OCI-M2 (cell line): ENCODE results near the gene KBTBD12.

ENCODE experiments used
- DNase-seq: peaks from one replicate; lab custom pipeline; 2025; ENCODE audit not compliant: unreplicated experiment; lab: John Stamatoyannopoulos, UW

Gene KBTBD12

DNA sequence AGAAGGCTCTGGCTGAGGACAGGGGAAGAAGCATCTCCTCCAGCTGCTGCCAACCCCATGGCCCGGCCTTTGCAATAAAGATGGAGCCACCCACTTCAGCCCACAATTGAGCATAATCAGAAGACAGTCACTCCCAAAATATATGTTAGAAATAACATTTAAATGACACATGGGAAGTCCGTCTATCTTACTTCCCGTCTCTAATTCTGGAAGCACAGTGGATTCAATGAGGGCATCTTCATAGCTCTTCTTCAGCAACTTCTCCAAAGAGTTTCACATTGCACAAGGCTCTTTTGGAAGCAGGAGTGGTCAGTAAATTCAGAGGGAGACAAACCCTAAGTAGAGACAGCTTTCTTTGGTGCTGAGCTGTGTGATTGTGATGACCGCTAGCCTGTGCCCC lies 70.2 kb downstream of the KBTBD12 start:
- no peak for DNase-seq

DNA sequence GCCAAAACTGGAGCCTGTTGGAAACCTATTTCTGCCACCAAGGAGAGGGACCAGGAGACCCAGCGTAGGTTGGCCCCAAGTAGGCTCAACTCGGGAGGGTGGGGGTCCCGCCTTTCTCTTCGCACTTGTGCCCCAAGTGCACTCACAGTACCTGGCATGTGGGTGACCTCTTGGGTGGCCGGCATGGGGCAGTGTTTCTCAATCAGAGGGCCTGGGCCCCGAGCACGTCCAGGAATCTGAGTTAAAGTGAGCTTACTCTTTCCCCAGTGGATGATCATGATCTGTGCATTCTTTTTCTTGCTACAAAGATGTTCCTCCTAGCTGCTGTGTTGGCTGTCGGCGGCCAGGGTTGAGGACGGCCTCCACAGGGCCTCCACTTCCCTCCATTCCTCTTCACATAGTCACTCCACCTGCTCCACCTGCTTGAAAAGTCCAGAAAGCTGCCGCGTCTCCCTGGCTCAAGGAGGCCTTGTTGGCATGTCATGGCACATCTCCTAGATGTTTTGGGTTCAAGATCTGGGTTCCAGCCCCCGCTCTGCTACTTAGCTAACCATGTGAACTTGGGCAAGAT lies 70.7 kb downstream of the KBTBD12 start:
- DNase-seq = no peak

DNA sequence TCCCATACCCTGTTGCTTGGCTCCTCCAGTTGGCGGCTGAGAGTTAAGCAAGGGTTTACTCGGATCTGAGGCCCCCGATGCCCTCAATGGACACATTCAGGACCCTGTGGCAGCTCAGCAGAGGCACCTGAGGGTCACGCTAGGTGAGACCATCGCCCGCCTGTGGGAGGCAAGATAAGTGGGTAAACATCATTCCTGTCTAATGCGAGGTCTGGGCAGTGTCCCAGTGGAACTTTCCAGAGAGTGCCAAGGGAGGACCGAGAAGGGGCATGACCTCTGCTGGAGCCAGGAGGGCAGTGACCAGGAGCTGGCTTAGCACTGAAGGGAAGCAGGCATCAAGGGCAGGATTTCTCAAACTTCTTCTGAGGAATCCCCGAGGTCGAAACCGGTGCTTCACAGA lies 71.8 kb downstream of the KBTBD12 start:
- no peak for DNase-seq

DNA sequence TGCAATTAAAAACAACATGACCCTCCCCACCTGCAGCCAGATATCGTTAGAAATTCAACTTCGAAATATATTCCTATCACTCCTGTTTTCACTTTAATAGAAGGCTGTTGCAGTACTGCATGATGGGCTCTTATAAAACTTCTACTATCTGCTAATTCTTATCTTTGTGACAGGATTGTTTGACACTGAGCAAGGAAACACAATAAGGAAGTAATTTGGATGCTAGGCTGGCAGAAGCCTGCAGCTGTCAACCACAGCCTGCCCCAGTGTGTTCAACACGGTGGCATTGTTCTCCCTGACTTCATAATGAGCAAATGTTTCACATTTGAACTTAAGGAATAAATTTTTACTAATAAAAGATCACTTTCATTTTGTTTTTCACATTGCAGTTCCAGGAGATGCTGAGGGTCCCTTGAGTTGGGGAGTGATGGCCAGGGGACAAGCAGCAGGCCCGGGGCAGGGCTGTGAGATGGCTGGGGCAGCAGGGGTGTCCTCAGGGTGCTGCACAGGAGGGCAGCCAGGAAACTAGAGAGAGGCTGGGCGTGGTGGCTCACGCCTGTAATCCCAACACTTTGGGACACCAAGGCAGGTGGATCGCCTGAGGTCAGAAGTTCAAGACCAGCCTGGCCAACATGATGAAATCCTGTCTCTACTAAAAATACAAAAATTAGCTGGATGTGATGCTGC lies 72.4 kb downstream of the KBTBD12 start:
- no peak for DNase-seq

DNA sequence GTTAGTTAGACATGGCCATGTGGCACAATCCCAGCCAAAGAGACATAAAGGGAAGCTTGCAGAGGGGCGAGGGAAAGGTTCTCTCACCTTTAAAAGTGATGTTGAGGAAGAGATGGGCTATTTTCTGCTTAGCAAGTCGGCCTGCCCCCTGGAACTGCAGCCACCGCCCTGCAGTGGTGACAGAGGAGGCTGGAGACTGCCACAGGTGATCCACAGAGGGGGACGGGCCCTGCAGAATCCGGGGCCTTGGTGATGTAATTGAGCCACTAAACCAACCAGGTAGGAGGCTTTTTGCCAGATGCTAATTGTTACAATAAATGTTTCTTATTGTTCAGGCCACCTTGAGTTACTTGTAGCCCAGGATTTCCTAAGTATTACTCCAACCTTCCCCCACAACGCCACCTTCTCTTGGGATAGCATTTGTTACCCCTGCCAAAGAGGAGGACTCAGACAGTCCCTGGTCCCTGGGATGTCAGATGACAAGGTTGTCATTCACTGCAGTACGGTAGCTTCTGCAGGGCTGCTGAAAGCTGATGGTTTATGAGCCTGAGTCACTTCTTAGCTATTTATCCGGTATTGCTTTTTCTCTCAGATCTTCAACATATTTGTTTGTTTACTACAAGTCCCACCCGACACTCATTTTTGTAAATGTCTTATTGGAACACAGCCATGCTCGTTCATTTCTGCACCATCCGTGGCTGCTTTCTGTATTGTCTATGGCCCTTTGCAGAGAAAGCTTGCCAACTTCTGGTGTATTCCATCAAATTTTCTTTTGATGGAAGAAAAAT lies 73.9 kb downstream of the KBTBD12 start:
- DNase-seq = no peak

DNA sequence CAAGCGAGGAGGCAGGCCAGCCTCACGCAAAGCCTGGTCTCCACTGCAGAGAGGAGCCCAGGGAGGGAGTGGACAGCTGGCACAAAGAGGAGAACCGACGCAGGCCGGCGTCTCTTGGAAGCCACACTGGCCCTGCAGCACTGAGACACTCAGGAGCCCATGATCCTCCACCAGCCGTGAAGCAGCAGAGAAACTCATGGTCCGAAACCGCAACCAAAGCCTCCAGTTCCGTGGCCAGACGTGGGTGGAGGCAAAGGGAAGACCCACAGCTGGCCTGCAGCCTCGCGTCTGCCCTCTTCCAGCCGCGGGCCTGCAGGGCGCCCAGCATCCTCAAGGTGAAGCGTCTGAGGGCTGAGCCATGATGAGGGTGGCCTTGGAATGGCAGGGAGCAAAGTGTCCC lies 75.0 kb downstream of the KBTBD12 start:
- DNase-seq = no peak

DNA sequence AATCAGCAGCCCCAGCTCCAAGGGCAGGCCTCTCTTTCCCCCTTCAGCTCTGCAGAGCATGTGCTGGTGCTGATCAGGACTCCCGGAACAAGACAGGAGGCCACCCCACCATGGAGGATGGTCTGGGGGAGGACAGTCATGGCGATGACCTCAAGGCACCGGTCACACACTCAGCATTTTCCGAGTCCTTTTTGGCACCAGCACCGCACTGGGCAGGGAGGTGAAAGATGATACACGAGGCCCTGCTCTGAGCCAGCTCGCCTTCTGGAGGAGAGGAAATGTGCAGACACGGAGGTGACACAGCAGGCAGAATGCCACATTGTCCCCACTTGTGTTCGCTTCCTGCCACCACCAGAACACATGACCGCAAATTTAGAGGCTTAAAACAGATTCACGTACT lies 75.4 kb downstream of the KBTBD12 start:
- no peak for DNase-seq

DNA sequence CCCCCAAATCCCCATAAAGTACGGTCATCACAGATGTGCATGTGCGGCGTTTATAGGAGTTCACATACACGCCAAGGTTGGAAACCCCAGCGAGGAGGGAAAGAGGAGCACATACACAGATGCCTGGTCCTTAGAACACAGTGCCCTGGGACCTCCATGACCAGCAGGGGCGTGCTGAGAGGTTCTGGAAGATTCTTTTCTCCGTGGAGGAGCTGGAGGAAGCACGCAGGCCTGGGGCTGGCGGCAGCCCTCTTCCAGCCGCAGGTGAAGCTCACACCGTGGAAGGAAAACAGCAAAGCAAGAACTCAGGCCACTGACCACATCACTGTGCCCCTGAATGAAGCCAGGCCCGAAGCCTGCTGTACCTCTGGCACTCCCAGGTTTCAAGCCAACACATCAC lies 76.2 kb downstream of the KBTBD12 start:
- DNase-seq = no peak

DNA sequence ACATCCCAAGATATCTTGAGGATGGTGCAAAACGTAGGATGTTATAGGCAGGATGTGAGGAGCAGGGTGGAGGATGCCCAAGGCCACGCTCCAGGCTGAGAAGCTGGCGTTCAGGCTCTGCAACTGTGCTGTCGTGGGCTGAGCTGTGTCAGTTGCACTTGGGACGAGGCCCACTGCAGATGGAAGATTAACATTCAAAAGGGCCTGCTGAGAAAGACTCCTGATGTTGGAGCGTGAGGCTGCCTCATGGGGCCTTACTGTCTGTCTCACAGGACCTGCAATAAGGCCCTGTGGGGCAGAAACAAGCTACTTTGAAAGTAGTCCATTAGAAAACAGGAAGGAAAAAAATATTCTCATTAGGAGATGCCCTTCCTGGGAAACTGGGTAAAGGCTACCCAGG lies 76.6 kb downstream of the KBTBD12 start:
- no peak for DNase-seq

DNA sequence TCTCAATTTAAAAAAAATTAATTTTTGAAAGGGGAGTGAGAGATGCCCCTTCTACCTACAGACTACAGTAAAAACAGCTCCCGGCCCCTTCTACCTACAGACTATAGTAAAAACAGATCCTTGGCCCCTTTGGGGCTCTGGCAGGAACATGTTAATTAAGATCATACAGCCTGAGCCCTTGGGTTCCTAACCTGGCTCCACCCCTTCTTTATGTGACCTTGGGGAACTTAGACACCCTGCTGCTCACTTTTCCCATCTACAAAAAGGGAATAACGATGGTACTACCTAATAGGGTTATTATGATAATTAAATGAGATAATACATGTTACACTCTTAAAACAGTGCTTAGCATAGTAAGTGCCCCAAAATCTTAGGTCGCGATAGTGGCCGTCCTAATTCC lies 77.1 kb downstream of the KBTBD12 start:
- no peak for DNase-seq

DNA sequence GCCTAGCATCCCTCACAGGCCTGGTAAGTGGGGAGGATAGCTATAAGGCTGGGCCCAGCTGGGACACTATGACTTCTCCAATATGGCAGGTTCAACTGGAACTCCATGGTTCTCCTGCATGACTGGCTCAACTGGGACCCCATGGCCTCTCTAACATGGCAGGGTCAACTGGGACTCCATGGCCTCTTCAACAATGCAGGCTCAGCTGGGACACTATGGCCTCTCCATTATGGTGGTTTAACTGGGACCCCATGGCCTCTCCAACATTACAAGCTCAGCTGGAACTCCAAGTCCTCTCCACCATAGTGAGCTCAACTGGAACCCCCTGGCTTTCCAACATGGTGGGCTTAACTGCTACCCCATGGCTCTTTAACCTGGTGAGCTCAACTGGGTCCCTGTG lies 79.0 kb downstream of the KBTBD12 start:
- DNase-seq = no peak

DNA sequence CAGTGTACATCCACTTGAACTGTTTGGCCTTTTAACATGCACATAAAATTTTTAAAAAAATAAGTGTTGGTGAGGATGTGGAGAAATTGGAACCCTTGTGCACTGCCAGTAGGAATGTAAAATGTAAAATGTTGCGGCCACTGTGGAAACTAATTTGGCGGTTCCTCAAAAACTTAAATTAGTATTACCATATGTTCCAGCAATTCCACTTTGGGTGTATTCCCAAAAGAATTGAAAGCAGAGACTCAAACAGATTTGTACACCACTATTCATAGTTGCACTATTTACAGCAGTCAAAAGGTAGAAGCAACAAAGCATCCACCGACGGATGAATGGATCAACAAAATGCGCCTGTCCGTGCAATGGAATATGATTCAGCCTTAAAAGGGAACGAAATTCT lies 82.0 kb downstream of the KBTBD12 start:
- DNase-seq = no peak

DNA sequence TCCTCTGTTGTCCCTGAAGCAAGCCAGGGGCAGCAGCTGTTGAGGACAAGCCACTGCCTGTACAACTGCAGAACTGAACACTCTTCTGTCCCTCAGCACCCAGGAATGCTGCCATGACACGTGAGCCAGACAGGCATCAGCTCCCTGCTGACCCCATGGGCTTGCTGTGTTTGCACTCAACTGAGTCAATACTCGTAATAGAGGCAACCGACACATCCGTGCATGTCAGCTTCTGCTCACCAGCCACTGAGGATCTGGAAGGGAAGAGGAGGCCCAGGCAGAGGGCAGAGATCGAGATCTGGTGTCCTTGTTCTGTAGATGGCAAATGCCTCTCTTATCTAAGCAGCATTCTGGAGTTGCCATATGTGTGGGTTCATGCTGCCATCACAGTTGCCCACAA lies 82.9 kb downstream of the KBTBD12 start:
- DNase-seq = no peak

DNA sequence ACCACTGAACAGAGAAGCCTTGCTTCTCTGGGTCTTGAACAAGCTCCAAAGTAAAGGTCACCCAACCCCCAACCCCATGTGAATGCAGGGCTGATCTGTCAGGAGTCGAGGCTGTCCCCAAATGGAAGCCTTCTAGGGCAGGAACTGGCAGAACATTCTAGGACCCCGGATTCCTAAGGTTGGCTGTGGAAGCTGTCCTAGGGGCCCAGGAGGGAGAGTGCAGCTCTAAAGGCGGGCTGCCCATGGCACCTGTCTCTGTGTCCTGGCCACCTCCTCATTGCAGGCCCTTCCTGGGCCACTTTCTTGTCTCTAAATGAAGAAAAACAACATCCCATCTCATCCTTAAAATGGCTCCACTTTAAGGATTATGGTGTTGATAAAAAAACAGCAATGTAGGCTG lies 83.6 kb downstream of the KBTBD12 start:
- DNase-seq = no peak

DNA sequence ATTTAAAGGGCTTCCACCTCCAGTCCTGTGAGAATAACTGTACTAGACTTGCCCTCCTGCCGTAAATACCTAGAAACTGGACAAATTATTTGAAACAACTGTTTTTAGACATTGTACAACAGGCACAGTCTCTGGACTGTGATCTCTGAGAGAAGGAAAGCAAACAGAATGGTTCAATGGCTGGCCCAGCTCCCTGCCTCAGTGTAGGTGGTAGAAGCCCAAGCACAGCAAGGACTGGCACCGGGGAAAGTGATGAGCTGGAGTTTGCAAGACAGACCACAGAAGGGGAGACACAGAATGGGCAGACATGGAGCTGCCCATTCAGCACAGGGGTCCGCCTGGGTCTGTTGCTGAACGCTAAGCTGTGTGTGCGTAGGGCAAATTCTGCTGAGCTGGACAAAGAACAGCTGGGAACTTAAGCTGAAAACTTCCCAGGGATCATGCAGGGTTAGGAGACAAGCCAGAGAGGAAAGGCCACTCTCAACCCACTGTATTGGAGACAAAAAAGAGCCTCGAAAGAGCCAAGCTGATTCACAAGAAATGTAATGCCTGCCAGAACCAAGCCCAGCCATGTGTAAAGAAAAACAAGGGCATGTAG lies 84.6 kb downstream of the KBTBD12 start:
- no peak for DNase-seq

DNA sequence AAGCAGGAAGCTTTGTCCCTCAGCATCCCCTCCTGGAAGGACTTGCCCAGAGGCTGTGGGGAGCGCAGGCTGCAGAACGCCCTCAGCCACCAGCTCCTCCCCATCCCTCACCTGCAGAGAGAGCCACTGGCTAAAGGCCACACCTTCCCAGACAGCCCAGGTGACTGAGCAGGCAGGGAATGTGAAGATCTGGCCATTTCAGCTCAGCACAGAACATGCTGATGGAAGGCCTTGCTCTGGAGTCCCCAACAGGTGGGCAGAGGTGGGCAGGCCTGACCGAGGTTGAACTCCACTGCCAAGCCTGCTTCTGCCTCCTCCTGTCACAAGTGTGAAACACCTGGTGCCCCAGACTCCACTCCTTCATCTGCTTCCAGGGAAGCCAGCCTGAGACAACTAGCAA lies 86.5 kb downstream of the KBTBD12 start:
- no peak for DNase-seq

DNA sequence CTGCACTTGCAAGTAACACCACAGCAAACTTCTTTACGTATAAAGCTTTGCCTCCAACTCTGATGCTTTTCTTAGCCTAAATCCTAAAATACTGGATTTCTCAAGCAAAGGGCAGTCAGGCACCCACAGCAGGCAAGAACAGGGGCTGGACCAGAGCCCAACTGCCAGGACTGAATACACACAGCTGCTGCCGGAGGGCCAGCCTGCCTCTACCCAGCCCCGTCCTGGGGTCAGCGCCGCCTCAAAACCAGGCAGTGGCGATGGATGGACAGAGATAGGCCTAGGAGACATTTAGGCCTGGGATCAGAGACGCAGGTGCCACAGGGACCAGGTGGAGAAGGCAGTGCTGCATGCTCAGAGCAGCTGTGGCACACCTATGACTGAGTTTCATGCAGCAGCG lies 89.6 kb downstream of the KBTBD12 start:
- DNase-seq = no peak

DNA sequence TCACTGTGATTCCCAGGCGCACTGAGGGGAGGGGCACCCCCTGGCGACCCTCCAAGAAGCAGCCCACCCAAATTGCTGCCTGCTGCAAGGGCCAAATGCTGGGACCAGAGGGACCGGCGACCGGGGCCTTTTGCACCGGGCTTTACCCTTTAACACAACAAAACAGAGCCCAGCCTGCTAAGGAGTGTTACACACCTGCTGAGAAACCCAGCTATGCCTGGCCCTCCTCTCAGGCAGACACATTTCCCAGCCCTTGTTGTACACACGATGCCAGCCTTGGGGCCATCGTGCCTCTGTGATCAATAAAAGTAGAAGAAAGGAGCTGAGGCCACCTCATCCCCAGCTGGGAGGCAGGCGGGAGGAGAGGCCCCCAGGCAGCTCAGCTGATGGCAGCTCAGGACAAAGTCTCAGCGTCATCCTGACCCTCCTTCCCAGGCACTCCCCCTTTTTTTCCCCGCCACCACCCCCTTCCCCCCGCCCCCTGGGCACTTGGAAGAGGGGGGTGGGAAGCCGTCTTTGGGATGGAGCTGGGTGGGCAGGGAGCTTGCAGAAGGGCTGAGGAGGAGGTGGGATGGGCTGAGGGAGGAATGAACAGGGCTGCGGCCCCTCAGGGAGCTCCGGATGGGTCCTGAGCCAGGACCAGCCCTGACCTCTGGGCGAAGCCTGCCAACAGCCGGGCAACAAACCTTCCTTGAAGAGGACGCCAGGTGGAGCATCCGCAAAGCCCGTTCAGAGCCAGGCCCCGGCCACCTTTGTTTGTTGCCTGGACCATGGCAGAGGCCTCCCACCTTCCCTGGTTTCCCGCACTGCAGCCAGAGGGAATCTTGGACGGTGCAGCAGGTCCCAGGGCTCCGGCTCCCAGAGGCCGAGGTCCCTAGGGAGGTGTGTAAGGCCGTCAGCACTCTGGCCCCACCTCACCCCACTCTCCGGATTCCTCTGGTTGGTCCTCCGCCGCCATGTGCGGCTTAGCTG lies 91.3 kb downstream of the KBTBD12 start:
- DNase-seq = no peak

DNA sequence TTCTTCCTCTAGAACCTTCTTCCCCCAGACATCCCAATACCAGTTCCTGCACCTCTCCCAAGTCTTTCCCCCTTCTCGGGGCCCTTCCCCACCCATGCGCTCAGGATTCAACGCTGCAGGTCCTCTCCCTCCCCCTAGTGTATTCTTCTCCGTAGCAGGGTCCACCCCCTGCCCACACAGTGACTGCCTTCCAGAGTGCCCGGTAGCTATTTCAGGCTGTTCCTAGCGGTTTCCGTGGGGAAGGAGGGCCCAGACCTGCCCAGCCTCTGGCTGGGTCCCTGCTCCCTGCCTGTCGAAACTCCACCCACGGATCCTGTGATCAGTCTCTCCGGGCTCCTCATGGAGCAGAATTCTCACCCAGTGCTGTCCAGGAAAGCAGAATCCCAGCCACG lies 92.0 kb downstream of the KBTBD12 start:
- DNase-seq = no peak

DNA sequence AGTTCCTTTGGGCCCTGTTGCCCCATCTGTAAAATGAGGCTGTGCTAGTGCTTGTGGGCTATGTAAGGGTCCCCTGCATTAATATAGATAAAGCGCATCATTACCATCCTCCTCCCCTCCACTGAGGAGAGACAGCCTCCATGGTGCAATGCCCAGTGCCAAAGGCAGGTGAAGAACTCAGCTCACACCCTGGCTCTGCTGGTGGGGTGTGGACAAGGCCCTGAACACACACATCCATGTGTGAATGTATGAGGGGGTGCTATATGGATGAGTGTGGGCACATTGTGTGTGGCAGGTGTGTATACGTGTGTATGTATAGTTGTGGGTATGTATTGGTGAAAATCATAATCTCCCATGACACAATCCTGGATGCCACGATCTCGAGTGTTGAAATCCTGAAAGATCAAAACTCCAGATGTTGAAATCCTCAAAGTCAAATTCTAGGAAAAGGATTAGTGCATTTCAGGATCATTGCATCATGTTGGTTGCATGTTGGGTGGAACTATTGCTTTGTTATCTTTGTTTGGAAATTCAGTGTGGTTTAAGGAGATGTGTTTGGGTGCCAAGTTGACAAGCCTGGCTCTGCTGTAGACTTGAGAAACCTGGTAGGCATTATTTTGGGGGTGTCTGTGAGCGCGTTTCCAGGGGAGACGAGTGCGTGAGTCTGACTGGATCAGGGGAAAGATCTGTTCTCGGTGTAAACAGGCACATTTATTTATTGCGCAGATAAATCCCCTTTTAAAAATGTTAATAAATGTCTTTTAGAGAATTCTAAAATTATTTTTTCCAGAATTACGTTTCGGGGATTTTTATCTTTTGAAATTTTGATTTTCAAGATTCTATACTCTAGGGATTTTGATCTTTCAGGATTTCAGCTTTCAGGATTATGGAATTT lies 95.2 kb downstream of the KBTBD12 start:
- DNase-seq = no peak
